GM19397 (cell line): ENCODE results near the gene HDHD5.
A peak's percentile ranks its signal among the peaks of the same experiment; 100 is the strongest.

Experiments used
- ATAC-seq: cut with Tn5 transposase; IDR thresholded peaks from one replicate; pipeline ENCODE4 v1.9.1; 2021; ENCODE audit warnings: mild to moderate bottlenecking, moderate library complexity; ENCODE audit not compliant: unreplicated experiment

The HDHD5 gene

DNA sequence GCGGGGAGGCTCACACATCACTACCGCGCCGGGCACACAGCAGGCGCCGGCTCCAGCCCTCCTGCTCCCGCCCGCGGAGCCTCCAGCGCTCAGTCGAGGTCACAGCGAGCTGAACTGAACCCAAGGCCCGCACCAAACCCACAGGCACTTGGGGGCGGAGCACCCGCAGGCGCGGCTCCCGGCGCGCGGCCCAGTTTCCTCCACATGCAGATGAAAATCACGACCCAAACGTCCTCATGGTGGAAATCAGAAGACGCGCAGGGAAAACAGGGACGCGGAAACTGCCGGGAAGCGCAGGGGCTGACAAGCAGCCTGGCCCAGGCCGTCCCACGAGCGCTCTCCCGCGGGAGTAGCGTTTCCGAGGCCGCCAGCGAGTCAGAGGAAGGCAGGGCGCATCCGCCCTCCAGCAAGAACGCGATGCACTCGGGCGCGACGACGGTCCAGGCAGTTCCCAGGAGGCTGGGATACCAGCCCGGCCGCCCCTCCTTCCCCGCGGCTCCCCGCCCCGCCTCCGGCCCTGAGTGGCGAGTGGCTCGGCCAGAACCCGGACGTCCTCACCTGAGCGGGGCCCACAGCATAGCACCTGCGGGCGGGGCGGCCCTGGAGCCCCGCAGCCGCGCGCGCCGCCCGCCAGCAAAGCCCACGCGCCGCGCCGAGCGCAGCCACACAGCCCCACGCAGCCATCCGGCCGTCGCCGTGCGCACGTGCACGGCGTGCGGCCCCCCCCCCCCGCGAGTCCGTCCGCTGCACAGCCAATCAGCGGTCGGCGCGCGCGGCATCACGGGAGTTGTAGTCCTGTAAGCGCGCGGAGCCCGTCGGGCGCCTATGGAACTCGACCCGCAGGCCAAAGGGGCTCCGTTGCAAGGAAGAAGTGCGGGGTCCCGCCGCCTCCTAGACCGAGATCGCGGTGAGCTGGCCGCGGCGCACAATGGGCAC is at the start of gene HDHD5:
HDHD5 (minus strand) TSS at position 710 of the 936 bp plus-strand sequence; CDS start at position 684, 26 bp downstream.
- peak; percentile 78 for ATAC-seq

DNA sequence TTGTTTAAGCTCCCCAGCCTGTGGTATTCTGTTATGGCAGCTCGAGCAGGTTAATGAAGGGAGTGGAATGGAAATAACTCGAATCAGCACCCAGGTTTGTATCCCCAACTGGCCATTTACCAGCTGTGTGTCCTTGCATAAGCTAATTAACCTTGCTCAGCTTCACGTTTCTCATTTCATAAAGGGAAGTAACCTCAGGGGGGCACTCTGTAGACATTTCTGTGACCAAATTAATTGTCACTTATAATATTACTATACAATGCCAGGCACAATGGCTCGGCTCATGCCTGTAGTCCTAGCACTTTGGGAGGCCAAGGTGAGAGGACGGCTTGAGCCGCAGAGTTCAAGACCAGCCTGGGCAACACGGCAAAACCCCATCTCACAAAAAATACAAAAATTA is 46.4 kb upstream of the HDHD5 start:
- ATAC-seq: no peak

DNA sequence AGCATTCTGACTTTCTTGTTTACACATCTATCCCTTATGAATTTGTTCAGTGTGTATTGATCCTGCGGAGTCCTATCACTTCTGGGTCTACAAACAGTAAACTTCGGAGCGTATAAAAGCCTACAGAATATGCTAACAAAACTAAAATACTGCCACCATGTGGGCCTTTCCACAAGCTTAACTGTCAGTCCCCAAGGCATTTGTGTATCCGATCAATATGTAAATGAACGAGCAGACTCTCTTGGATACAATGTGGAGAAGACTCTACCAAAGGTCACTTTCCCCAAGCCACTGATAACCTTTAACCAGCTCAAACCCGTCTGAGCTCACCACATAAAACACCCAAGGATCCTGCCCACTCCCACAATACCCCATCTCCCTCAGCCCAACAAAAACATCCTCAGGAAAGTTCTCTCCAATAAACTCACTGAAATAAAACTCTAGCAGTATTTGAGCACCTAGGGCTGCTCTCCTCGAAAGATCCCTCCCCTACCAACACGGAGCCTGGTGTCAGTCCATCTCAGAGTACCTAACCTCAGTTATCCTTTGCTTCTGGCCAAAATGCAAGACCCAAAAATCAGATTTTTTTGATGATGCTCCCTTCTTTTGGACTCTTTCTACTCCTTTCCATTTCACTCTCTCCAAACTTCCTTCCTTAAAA is 42.3 kb upstream of the HDHD5 start:
- no peak for ATAC-seq

DNA sequence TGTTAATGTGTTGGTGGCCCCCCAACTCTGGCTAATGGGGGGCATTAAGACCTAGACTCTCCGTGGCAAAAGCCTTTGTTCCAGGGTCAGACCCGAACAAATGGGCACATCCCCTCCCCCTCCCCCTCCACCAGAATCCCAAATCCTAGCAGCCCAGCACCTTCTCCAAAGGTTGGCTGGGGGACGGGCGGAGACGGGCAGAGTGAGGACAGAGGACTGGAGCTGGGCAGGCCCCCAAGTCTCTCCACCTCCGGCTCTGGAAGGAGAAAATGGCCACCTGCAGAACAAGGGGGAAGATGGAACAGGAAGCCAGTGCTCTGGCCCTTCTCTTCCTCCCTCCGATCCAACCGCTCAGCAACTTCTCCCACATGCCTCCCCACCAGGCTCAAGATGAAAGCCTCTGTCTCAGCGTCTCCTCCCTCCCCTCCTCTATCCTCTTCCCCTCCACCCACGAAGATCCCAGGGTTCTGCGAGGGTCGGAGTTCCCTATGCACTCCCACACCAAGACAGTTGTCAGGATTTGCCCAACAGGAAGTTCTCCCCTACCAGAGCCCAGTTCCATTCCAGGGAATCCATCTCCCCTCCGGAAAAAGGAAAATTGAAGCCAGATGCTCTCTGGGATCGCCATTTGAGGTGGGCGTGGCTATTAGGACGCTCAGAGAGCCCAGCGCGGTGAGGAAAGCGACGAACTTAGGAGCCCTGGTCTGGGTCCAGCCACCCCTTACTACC is 40.1 kb upstream of the HDHD5 start:
- no peak for ATAC-seq

DNA sequence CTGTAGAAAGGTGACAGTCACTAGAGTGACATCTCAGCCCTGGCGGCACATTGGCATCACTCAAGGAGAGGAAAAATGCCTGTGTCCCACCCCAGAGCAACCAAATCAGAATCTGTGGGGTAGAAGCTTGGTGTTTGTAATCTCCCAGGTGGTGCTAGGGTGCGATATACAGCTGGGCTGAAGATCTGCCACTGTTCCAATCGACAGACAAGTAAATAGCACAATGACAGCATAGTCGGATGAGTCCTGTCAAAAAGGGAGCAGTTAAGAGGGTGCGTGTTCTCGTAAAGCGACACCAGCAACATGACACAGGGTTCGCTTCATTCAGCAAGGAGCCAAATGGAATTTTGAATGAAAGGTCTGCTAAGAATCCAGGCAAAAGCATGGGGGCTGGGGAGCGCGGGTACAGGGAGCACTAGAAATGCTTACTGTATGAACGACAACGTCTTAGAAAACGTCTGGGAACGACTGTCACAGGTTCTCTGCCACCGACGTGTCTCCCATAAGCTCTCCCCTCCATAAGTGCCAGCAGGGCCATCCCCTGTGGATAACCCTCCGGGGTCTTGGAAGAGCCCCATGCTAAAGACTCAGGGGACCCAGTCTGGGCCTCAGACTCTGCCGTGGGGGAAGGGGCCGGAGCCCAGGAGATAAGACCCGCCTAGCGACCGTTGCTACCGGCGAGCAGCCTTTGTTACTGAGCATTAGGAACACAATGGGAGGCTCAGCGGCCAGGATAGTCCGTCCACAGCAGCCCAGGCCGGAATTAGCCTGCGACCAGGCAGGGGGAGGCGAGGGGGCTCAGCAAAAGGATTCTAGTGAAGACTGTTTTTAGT is 39.3 kb upstream of the HDHD5 start:
- no peak for ATAC-seq

DNA sequence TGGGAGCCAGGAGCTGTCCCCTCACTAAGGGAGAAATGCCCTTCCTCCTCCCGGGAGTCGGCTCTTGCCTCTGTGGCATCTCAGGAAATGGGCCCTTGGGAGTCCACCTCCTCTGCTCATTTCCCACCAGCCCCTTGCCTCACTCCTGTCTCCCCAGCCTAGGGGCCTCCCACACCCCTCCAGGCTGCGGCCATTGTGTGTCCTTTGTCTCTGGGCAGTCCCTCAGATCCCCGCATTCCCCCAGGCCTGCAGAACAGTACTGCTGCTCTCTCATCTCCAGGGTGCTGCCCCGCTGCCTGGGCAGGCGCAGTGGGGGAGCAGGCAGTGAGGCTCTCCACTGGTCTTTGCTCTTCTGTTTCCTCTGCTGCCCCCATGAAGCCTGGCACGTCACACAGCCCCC is 35.1 kb upstream of the HDHD5 start:
- no peak for ATAC-seq

DNA sequence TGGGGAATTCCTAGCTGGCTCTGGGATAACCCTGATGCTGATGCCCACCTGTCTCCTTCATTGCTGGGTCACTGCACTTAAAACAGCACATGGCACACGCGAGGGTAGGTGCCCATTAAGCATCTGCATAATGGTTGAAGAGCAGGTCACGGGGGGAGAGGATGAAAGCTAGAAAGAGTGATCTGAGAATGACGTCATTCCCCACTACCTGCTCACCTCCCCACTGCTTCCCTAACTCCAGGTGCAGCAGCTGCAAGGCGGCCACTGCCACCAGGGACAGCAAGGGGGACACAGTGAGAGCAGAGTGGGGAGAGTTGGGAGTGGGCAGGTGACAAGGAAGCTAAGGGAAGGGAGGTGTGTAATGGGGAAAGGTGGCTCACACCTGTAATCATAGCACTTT is 33.1 kb upstream of the HDHD5 start:
- no peak for ATAC-seq

DNA sequence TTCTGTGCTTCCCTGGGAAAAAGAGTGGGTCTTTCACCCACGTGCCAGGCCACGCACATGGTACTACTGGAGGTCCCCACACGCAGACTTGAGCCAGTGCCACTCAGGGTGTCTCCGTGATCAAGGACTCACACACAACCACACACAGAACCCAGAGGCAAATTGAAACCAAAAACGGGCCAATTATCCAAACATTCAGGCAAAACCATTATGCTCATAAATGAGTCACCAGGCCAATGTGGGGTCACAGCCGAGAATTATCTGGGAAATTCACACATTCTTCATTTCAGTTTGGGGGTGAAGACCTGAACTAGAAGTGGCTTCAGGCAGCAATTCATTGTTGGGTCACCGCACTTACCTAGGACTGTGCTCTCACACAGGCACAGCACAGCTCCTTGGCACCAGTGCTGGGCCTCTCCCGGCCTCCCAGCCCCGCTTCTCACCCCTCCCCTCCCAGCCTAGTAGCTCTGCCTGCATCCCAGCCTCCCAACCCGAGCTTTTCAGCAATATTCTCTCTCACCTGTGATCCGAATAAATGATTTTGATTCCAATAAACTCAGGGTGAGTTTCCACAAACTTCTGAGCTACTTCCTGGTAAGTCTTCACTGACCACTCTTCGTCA is 32.2 kb upstream of the HDHD5 start:
- no peak for ATAC-seq

DNA sequence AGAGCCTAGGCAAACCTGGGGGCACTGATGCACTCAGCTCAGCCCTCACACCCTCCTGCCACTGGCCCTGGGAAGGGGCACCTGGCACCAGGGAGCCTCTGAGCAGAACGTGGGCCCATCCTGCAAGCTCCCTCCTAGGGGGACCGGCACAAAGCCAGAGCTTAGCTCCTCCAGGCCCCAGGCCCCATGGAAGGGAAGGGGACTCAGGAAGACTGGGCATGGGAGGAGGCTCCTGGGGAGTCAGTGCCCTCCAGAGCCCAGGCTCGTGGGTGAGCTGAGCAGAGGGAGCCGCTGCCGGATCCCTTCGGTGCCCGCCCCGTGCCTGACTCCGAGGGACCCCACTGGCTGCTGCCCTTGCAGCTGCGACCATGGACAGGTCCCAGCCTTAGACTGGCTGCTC is 31.6 kb upstream of the HDHD5 start:
- no peak for ATAC-seq

DNA sequence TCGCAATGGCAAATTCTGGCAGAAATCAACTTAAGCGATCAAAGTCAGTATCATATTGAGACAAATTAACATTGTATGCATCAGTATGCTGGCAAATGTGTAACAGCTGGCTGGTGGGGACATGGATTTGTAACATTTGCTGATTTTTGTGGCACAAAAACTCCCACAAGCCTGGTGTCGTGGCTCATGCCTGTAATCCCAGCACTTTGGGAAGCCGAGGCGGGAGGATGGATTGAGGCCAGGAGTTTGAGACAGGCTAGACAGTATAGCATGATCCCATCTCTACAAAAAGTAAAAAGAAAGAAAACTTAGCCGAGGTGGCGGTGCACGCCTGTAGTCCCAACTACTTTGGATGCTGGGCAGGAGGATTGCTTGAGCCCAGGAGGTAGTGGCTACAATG is 17.6 kb upstream of the HDHD5 start:
- no peak for ATAC-seq

DNA sequence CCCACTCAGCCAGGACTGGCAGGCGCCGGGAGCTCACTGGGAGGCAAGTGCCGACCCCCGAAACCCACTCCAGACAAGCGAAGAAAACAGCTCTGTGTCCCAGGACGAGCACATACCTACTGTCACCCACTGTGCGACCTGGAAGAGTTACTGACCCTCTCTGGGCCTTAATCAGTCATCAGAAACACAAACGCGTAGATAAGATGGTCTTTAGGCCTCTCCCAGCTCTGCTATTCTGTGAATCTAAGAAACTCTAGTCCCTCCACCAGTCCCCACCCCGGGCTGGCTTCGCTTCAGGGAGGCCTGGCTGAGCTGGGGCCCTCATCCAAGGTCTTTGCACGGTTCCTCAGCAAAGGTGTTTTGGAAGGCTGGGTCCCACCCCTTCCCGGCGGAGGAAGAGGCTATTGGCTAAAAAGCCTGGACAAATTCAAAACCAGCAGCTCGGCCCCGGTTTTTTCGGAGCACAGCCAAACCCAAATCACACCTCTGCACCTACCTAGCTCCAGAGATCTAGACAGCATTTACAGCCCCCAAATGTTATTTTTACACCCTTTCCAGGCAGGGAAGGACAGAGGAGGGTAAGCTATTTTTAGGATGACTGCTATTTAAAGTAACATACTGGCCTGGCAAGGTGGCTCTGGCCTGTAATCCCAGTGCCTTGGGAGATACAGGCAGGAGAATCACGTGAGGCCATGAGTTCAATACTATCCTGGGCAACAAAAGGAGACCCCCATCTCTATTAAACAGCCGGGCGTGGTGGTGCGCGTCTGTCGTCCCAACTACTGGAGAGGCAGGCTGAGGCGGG is 13.2 kb upstream of the HDHD5 start:
- no peak for ATAC-seq

DNA sequence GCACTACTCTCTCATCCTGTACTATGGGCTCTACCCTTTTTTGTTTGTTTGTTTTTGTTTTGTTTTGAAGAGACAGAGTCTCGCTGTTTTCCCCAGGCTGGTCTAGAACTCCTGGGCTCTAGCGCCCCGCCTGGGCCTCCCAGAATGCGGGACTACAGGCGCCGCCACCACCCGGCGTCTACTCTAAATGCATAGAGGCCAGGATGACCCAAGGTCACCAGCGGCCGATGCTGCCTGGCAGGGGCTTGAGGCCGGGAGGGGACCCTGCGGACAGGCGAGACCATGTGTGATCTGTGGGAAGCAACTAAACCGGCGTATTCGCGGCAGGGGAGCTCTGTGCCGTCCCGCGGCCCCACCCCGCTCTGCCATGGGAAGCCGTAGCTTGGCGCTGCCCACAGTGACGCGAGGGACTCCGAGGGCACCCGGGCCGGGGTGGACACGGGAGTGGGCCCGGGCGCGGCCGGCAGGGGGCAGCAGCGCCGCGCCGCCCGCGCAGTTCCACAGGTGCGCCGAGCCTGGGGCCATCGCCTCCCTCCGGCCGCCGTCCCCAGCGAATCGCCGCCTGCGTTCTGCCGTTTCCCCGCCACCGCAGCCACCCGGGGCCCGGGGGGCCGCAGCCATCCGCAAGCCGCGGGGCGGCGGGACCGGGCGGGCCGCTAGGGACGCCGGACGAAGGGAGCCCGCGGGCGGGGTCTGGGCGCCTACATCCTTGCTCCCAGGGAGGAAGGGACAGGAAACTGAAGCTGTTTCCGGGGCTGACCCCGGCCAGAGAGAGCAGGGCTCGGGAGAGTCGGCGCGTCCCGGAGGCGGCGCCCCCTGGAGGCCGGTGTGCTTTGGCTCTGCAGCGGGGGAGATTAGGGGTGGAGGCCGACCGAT is 12.3 kb upstream of the HDHD5 start:
- ATAC-seq: peak; percentile 94

DNA sequence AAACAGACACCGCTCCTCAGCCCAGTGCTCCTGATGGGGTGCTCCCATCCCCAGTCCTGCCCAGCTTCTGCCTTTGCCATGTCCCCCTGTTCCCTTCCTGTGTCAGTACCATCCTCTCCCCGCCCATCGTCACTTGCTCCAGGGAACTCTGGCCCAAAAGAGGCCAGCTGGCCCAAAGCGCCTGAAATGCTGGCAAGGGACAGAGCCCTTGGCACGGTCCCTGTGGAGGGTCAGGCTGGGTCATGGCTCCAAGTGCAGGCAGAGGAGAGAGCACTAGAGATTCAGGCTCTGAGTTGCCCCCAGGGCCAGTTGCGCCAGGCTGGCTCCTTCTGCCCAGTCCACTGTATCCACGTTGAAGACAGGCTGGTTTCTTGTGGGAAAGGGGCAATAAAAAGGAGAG is 8.4 kb upstream of the HDHD5 start:
- ATAC-seq: no peak

DNA sequence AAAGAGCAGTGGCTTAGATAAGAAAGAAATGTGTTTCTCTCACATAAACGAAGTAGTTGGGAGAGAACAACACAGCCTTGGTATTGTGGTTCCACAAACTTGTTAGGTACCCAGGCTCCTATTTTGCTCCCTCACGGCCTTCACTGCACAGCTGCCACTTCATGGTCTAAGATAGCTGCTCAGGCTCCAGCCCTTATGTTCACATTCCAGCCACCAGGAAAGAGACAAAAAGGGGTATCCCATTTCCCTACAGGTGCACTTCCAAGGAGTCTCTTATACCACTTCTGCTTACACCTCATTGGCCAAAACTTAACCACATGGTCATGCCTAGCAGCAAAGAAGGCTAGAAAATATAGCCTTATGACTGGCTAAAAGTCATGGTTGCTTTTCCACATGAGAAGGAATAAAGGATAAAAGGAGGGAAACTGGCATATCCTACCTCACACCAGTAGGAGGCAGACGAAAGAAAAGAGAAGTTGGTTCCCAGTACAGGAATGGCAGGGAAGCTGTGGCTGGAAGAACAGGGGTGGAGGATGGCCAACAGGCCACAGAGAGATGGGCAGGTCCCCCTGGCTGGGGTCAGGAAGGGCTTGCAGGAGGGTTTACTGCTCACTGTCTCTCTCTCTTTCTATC is 5.4 kb upstream of the HDHD5 start:
- no peak for ATAC-seq

DNA sequence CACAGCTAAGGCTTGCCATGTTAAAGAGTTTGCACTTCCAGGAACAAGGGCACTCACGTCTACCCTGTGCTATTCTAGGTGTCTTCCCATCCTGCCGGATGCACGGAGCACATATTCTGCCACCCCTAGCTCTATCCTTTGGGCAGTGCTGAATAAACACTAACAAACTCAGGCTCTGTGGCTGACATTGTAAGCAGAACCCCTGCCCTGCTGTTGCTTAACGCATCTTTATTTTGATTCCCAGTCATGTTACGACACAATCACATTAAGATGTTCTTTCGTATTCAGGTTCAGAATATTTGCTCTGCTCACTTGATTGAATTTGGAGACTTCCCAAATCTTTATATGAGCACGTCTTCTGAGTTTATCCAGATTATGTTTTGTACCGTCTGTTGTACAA is 3.7 kb upstream of the HDHD5 start:
- ATAC-seq: no peak

DNA sequence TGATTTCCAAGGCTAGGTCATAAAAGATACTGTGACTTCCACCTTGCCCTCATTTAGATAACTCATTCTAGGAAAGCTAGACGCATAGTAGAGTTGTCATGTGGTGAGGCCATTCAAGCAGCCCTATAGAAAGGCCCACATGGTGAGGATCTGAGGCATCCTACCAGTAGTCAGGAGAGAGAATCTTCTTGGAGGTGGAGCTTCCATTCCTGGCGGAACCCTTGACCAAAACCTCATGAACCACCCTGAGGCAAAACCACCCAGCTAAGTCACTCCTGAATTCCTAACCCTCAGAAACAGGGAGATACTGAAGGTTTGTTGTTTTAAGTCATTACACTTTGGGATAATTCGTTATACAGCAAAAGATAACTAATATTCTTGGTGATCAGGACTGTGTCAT is 2.9 kb upstream of the HDHD5 start:
- no peak for ATAC-seq

DNA sequence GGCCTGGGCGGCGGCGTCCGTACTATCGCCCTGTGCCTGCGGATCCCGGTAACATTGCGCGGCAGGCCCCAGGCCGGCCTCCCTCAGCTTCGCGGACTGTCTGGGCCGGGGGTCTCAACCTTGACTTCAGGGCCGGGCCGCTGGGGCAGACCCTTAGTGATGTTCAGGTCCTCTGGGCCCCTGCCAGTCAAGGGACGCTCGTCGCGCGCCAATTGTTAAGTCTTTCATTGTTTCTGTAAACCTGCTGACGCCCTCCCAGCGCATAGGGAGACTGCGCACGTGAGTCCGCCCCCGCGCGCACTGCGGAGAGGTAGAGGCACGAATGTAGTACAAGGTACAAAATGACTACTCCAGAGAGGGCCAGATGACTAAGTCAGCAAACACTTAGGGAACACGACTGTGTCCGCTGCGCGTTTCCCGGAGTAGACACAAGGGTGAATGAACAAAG is 451 bp upstream of the HDHD5 start:
- peak; percentile 33 for ATAC-seq

DNA sequence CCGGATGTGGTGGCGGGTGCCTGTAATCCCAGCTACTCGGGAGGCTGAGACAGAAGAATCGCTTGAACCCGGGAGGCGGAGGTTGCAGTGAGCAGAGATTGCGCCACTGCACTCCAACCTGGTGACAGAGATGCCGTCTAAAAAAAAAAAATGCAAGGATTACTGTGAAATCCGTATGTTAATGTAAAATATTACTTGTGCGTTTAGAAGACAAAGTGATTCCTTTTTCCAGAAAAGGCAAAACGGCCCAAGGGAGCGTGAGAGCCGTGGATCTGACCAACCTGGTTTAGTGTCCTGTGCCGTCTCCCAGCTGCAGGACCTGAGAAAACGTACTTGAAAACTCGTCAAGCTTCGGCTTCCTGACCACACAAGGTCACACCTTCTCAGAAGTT is 905 bp downstream of the HDHD5 start:
- ATAC-seq: no peak
